DMS114 treated with DMSO at 0.1 percent for 48 hours (cell line): ENCODE measurements around the gene UNC93B1.
"Not testable (repeated sequence)": the region's sequence is repeated elsewhere in the genome, so short reads cannot be mapped to it uniquely, and the experiment has no call there.

Experiments
- DNase-seq: peaks from one replicate; lab custom pipeline; 2025; ENCODE audit not compliant: unreplicated experiment; lab: John Stamatoyannopoulos, UW

Gene UNC93B1

GRCh38 chr11:68010090-68011041 lies 6.5 kb upstream of the UNC93B1 start, which contains the start of gene ALDH3B1:
Gene ALDH3B1, plus strand, starts transcription at chr11:68010327. Its CDS starts 4,971 bp downstream, at chr11:68015298.
- no peak for DNase-seq

- DNase-seq: no peak
Measured at GRCh38 chr11:68009391-68010089, 5.6 kb upstream of the UNC93B1 start.

DNA sequence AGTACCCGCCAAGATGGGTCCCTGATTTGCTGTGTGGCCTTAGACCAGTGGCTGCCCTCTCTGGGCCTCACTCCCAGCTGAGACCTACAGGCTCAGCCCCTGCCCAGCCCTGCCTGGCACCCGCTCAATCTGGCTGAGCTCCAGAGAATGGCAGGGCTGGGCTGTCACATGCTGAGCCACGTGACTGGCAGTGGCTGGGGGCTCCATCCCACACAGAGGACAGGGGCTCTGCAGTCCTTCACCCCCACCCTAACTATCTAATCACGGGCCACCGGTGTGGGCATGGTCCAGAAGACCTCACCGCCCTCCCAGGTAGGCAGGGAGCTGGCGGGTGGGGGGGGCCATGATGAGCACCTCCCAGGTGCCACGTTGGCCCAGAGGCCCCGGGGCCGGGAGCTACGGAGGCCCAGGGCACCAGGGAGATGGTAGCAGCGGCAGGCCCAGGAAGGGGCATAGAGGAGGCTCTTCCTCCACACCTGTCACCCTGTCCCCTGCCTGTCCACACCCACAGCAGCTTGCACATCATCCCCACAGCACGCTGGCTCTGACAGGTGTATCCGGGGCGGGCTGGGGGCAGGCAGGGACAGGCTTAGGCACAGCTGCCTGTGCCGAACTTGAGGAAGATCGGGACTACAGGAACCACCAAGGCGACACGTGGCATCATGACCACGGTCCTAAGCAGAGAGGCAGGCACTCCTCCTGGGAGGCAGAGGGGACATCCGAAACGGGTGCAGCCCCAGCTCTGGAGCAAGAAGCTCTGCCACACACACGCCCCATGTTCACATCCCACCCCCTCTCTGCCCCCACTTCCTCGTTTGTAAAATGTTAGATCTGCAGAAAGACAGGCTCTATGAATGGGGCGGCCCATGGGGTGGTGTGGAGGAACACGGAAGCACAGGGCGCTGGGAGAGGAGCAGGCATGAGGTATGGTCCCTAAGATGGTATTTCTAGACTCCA lies 4.8 kb upstream of the UNC93B1 start:
- DNase-seq: no peak

GRCh38 chr11:68007498-68008380 lies 3.8 kb upstream of the UNC93B1 start:
- DNase-seq: no peak

GRCh38 chr11:68006606-68007166 lies 2.8 kb upstream of the UNC93B1 start:
- no peak for DNase-seq

DNA sequence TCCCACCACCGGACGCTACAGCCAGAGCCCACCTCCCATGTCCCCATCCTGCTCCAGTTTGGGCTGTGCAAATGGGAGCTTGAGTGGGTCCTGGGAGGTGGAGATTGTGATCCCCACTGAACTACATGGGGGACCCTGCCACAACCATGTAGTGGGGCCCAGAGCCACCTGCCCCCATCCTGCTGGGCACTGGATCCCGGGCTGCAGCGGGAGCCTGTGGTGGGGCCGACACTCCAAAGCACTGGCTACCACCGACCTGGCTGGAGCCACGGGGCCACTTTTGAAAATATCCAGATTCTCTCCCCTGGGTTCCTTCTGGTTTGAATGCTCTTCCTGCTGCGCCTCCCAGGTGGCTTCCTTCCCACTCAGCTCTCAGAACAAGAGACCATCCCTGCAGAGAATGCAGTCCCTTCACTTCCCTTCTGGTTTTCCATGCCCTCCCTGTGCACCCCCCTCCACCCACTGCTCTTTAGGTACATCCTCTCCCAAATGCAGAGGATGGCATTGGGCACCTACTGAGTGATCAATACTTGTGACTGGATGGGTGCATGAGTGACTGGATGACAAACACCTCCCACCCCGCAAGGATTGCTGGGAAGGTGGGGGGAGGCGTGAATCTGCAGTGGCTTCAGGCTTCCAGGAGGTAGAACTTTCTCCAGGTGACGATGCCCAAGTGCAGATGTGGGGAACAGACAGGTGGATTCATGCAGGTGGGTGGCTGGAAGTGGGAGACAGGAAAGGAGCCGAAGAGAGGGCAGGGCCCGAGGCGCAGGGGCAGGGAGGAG lies 846 bp upstream of the UNC93B1 start:
- no peak for DNase-seq

GRCh38 chr11:68002938-68003845 lies 705 bp downstream of the UNC93B1 start:
- DNase-seq: peak; percentile 79

DNA sequence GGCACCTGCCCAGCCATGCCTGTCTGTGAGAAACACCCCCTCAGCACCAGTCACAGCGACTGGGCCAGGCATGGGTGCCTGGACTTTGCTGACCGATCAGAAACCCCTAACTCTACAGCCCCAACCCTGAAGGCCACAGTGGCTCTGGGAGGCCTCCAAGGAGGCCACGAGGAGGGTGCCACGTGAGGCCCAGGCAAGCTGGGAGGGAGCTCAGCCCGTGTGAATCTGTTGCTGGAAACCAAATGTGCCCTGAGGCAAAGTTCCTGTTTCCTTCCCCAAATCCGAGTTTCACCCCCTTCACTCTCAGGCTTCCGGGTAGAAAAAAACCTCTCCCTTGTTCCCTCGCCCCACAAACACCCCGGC lies 1.3 kb downstream of the UNC93B1 start:
- no peak for DNase-seq

DNA sequence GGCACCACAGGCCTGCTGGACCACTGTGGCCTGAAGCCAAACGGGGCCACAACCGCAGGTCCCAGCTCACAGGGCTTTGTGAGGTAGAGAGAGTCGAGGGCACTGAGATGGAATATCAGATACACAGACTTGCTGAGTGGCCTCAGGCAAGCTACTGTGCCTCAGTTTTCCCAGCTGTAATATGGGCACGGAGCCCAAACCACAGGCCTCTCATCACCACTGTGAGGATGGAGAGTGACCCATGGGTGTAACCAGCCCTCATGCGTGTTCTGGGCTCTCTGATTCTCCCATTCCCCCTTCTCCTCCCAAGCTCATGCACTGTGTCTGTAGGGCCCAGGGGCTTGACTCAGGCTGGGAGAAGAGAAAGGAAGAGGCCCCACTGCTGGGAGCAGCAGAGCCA lies 4.2 kb downstream of the UNC93B1 start:
- DNase-seq: no peak

GRCh38 chr11:67999201-67999629 lies 4.7 kb downstream of the UNC93B1 start:
- DNase-seq: no peak

DNA sequence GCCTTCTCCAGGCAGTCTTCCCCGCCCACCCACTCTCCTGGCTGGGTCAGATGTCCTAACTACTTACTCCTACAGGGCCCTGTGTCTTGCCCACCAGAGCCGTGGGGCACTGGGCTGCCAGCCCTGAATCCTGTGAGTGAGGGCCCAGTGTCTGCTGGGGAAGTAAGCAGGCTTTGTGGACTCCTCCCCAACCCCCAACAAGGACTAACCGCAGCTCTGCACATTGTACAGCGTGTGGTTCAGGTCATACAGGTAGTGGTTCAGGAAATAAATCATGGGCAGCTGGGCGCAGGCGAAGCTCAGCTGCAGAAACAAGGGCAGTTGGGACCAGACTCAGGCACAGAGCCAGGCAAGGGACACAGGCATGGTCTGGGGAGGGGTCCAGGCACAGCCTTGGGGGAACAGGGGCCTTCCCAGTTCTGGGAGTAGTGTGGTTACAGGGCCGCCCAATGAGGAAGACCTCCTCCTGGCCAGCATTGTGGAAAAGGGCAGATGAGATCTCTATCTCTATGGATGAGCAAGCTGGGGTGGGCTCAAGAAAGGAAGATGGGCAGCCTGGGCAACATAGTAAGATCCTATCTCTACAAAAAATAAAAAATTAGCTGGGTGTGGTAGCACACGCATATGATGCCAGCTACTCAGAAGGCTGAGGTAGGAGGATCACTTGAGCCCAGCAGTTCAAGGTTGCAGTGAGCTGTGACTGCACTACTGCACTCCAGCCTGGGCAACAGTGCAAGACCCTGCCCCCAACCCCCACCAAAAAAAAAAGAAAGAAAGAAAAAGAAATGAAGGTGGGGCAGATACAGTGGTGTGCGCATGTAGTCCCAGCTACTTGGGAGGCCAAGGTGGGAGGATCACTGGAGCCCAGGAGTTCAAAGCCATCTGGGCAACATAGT lies 5.5 kb downstream of the UNC93B1 start:
- DNase-seq: no peak

- DNase-seq: no peak
Measured at GRCh38 chr11:67997475-67997921, 6.4 kb downstream of the UNC93B1 start.

DNA sequence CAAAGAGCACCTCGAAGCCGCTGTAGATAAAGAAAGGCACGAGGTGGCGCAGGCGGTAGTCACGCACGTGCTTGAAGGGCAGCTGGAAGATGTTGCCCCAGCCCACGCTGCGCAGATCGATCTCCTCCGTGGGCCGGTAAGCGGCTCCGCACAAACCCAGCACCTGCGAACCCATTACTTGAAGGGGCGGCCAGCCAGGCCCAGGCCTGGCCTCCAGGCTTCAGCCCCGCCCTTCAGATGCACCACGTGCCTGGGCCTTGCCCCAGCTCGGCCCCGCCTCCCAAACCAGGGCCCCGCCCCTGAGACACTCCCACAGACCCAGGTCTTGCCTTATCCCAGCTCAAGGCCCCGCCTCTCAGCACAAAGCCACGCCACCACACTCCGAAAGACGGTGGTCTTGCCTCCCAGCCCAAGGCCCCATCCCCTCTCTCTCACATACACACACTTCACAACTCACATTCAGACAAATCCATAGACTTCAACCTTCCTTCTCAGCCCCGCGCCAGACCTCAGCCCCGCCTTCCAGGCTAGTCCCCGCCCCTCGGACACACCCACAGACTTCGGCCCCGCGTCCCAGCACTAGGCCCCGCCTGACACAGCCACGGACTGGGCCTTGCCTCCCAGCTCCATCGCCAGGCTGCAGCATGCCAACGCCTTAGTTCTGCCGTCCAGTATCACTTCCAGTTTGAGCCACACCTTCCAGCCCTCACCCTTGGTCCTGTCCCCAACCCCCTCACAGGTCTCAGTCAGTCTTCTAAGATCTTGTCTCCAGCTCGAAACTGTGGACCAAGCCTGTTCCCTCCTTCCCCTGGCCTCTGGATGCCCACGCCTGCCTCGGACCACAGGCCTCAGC lies 7.0 kb downstream of the UNC93B1 start:
- no peak for DNase-seq

- no peak for DNase-seq
Measured at GRCh38 chr11:67996051-67996450, 7.8 kb downstream of the UNC93B1 start.

DNA sequence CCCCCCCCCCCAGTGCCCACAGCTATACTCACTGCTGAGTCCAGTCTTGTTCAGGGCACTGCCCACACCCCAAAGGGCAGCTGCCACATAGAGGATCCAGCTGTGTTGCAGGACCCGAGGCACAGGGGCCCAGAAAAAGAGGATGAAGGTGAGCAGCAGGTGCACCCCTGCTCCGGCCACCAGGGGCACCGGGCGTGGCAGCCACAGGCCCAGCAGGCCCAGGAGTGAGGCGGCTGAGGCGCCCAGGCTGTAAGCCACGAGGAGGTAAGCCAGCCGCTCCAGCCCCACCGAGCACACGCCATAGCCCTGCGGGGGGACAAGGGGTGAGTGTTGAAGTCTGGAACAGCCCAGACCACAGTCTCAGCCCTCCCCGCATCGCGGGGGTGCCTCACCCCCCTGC lies 8.3 kb downstream of the UNC93B1 start:
- DNase-seq: not testable (repeated sequence)

DNA sequence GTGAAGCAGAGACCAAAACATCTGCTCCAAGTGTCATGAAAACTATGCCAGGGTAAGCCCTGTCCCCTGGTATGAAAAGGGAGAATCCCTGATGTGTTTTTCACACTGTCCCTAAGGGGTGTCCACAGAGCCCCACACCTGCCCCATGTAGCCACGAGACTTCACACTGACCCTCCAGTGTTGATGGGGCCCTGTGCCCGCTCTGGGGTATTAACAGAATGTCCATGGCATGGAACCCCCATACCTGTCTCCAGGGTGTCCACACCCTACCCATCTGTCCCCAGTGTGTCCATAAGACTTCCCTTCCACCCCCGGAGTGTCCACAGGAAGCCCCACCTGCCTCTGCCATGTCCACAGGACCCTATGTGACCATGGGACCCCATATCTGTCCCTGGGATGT lies 8.8 kb downstream of the UNC93B1 start:
- not testable (repeated sequence) for DNase-seq
